GM18505 (cell line): ENCODE measurements around the gene STIM1.

Source experiments
- ATAC-seq: cut with Tn5 transposase; IDR thresholded peaks from one replicate; pipeline ENCODE4 v1.9.1; 2021; ENCODE audit not compliant: unreplicated experiment
- POLR2A ChIP-seq: IDR thresholded peaks from 4 replicates; pipeline ENCODE4 v1.6.1; 2011; ENCODE audit warnings: borderline replicate concordance; ENCODE audit not compliant: insufficient read depth, insufficient read length; ENCODE audit errors: extremely low read depth

The STIM1 gene

GRCh38 chr11:3873712-3874349 lies 18.4 kb downstream of the STIM1 start:
- ATAC-seq = no peak

GRCh38 chr11:3876613-3877012 lies 21.1 kb downstream of the STIM1 start:
- ATAC-seq = no peak

More at GRCh38 chr11:3873712-3874349, 18.4 kb downstream of the STIM1 start:
- no peak for TF ChIP-seq POLR2A

GRCh38 chr11:3877364-3878257 lies 22.1 kb downstream of the STIM1 start:
- no peak for ATAC-seq

More at GRCh38 chr11:3876613-3877012, 21.1 kb downstream of the STIM1 start:
- no peak for TF ChIP-seq POLR2A

GRCh38 chr11:3878258-3878584 lies 22.8 kb downstream of the STIM1 start:
- ATAC-seq = no peak

More at GRCh38 chr11:3877364-3878257, 22.1 kb downstream of the STIM1 start:
- no peak for TF ChIP-seq POLR2A

GRCh38 chr11:3879216-3879966 lies 23.9 kb downstream of the STIM1 start:
- ATAC-seq = no peak

More at GRCh38 chr11:3878258-3878584, 22.8 kb downstream of the STIM1 start:
- TF ChIP-seq POLR2A = no peak

GRCh38 chr11:3879967-3880542 lies 24.6 kb downstream of the STIM1 start:
- no peak for ATAC-seq
- TF ChIP-seq POLR2A = no peak

More at GRCh38 chr11:3879216-3879966, 23.9 kb downstream of the STIM1 start:
- no peak for TF ChIP-seq POLR2A

GRCh38 chr11:3880724-3881123 lies 25.3 kb downstream of the STIM1 start:
- no peak for TF ChIP-seq POLR2A
- ATAC-seq = no peak

- ATAC-seq = no peak
- TF ChIP-seq POLR2A = no peak
Observed at GRCh38 chr11:3882655-3883054, 27.2 kb downstream of the STIM1 start.

GRCh38 chr11:3885855-3886254 lies 30.4 kb downstream of the STIM1 start:
- ATAC-seq = no peak
- no peak for TF ChIP-seq POLR2A

- ATAC-seq = no peak
- no peak for TF ChIP-seq POLR2A
Observed at GRCh38 chr11:3886985-3887384, 31.5 kb downstream of the STIM1 start.

- ATAC-seq = no peak
- no peak for TF ChIP-seq POLR2A
Observed at GRCh38 chr11:3888876-3889275, 33.4 kb downstream of the STIM1 start.

- TF ChIP-seq POLR2A = no peak
- ATAC-seq = no peak
Observed at GRCh38 chr11:3890014-3890413, 34.5 kb downstream of the STIM1 start.

- ATAC-seq = no peak
- no peak for TF ChIP-seq POLR2A
Observed at GRCh38 chr11:3890806-3891205, 35.3 kb downstream of the STIM1 start.
